ENCODE results near the gene SMC1A.
"Not testable (repeated sequence)": the region's sequence is repeated elsewhere in the genome, so short reads cannot be mapped to it uniquely, and the experiment has no call there.

SMC1A gene

GRCh38 chrX:53421125-53421524, 1.3 kb downstream of the SMC1A start:
- no peak for DNase-seq

- DNase-seq: not testable (repeated sequence)
Measured at GRCh38 chrX:53420351-53420750, 2.1 kb downstream of the SMC1A start.

GRCh38 chrX:53412446-53412845, 10.0 kb downstream of the SMC1A start:
- DNase-seq: no peak

GRCh38 chrX:53403535-53403934, 18.9 kb downstream of the SMC1A start:
- DNase-seq: no peak

- DNase-seq: no peak
Measured at GRCh38 chrX:53398216-53398615, 24.2 kb downstream of the SMC1A start.

- no peak for DNase-seq
Measured at GRCh38 chrX:53395605-53396298, 26.7 kb downstream of the SMC1A start.

GRCh38 chrX:53383376-53384076, 38.9 kb downstream of the SMC1A start:
- no peak for DNase-seq

GRCh38 chrX:53379747-53380146, 42.7 kb downstream of the SMC1A start:
- no peak for DNase-seq

GRCh38 chrX:53379008-53379710, 43.3 kb downstream of the SMC1A start:
- DNase-seq: no peak

GRCh38 chrX:53377464-53377863, 45.0 kb downstream of the SMC1A start:
- no peak for DNase-seq

GRCh38 chrX:53376888-53377287, 45.6 kb downstream of the SMC1A start:
- no peak for DNase-seq

GRCh38 chrX:53374923-53375322, 47.5 kb downstream of the SMC1A start:
- DNase-seq: no peak

- no peak for DNase-seq
Measured at GRCh38 chrX:53374222-53374820, 48.1 kb downstream of the SMC1A start.

- no peak for DNase-seq
Measured at GRCh38 chrX:53373307-53373706, 49.1 kb downstream of the SMC1A start.

- DNase-seq: not testable (repeated sequence)
Measured at GRCh38 chrX:53366454-53366853, 56.0 kb downstream of the SMC1A start.

- DNase-seq: no peak
Measured at GRCh38 chrX:53362449-53362848, 60.0 kb downstream of the SMC1A start.

- no peak for DNase-seq
Measured at GRCh38 chrX:53357799-53358530, 64.5 kb downstream of the SMC1A start.

GRCh38 chrX:53356186-53356585, 66.3 kb downstream of the SMC1A start:
- no peak for DNase-seq

GRCh38 chrX:53354669-53355068, 67.8 kb downstream of the SMC1A start:
- no peak for DNase-seq

- DNase-seq: no peak
Measured at GRCh38 chrX:53347948-53348347, 74.5 kb downstream of the SMC1A start.

GRCh38 chrX:53340852-53341645, 81.4 kb downstream of the SMC1A start:
- DNase-seq: no peak

- no peak for DNase-seq
Measured at GRCh38 chrX:53337101-53337500, 85.4 kb downstream of the SMC1A start.
